ENCODE results near the gene UBE2D1.

GRCh38 chr10:58319599-58319998, 15.2 kb upstream of the UBE2D1 start:
- TF ChIP-seq RCOR1 (IDR thresholded peaks at IDR 0.05; ENCODE audit: insufficient replicate concordance, low read length), result no peak
- TF ChIP-seq, protein P1, sequence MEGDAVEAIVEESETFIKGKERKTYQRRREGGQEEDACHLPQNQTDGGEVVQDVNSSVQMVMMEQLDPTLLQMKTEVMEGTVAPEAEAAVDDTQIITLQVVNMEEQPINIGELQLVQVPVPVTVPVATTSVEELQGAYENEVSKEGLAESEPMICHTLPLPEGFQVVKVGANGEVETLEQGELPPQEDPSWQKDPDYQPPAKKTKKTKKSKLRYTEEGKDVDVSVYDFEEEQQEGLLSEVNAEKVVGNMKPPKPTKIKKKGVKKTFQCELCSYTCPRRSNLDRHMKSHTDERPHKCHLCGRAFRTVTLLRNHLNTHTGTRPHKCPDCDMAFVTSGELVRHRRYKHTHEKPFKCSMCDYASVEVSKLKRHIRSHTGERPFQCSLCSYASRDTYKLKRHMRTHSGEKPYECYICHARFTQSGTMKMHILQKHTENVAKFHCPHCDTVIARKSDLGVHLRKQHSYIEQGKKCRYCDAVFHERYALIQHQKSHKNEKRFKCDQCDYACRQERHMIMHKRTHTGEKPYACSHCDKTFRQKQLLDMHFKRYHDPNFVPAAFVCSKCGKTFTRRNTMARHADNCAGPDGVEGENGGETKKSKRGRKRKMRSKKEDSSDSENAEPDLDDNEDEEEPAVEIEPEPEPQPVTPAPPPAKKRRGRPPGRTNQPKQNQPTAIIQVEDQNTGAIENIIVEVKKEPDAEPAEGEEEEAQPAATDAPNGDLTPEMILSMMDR (conservative IDR thresholded peaks at IDR 0.05; ENCODE audit: low read depth, low read length), result no peak
- no peak for TF ChIP-seq CEBPB (IDR thresholded peaks at IDR 0.05; ENCODE audit: low read depth, low read length)
- TF ChIP-seq USF2 (IDR thresholded peaks at IDR 0.05; ENCODE audit: low read depth, low read length), result no peak
- TF ChIP-seq POLR2A (IDR thresholded peaks at IDR 0.05; ENCODE audit: low read depth, low read length), result no peak
- TF ChIP-seq RAD21 (IDR thresholded peaks at IDR 0.05; ENCODE audit: low read length), result no peak
